AG10803 (cell line): Measurements from ENCODE around the gene FLT1.

ENCODE experiments used
- DNase-seq: peaks from one replicate; pipeline ENCODE4 v3.0.0; 2010; ENCODE audit warnings: low read depth
- H3K4me3 ChIP-seq: 2 replicates; pipeline ENCODE4 v1.5.1; 2011; ENCODE audit warnings: mild to moderate bottlenecking, low read length, control low read depth
- CTCF ChIP-seq: conservative IDR thresholded peaks from 2 replicates; pipeline ENCODE4 v1.5.1; 2011; ENCODE audit warnings: mild to moderate bottlenecking, low read length, control low read depth, inconsistent platforms

Gene FLT1

GRCh38 chr13:28528388-28528787, 33.5 kb upstream of the FLT1 start:
- H3K4me3 ChIP-seq, result no peak overlapping the region
- DNase-seq, result no peak
- no peak for TF ChIP-seq CTCF

DNA sequence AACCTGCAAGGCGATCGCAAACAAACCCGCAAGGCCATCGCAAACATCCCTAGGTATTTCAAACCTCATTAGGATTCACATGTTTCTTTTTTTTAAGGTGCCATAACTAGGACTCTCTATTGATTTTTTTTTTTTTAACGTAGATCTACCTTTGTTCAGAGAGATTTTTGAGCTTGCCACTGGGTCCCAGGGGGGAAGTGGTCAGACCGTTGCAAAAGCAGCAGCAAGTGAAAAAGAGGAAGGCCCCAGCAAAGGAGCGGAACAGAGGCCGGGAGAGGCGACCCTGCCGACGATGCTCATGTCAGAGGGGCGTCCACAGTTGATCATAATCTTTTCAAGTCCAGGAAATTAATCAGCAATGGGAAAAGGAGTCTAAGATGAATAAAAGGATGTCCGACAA, 32.7 kb upstream of the FLT1 start:
- no peak overlapping the region for H3K4me3 ChIP-seq
- DNase-seq, result no peak
- no peak for TF ChIP-seq CTCF

DNA sequence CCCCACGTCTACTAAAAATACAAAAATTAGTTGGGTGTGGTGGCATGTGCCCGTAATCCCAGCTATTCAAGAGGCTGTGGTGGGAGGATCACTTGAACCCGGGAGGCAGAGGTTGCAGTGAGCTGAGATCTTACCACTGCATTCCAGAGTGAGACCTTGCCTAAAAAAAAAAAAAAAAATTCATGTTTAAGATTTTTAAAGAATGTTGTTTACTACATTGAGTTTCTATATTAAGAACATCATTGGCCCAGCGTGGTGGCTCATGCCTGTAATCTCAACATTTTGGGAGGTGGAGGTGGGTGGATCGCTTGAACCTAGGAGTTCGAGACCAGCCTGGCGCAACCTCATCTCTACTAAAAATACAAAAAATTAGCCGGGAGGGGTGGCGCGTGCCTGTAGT, 31.9 kb upstream of the FLT1 start:
- no peak for DNase-seq
- no peak for TF ChIP-seq CTCF

GRCh38 chr13:28522871-28523270, 27.9 kb upstream of the FLT1 start:
- TF ChIP-seq CTCF, result no peak
- H3K4me3 ChIP-seq, result no peak overlapping the region
- DNase-seq, result no peak

More for the DNA sequence above, 31.9 kb upstream of the FLT1 start:
- H3K4me3 ChIP-seq, result no peak overlapping the region

GRCh38 chr13:28513745-28514144, 18.8 kb upstream of the FLT1 start:
- H3K4me3 ChIP-seq, result no peak overlapping the region
- no peak for TF ChIP-seq CTCF
- DNase-seq, result no peak

GRCh38 chr13:28510542-28510941, 15.6 kb upstream of the FLT1 start:
- no peak overlapping the region for H3K4me3 ChIP-seq
- no peak for TF ChIP-seq CTCF
- DNase-seq, result no peak

- no peak overlapping the region for H3K4me3 ChIP-seq
- no peak for TF ChIP-seq CTCF
- DNase-seq, result no peak
Measured at GRCh38 chr13:28510066-28510465, 15.1 kb upstream of the FLT1 start.
